Adipocyte (in vitro differentiated cells): ENCODE data around the gene PGAP2.
"Not testable (repeated sequence)": the region's sequence is repeated elsewhere in the genome, so short reads cannot be mapped to it uniquely, and the experiment has no call there.

Experiments used
- DNase-seq: peaks from one replicate; pipeline ENCODE4 v3.0.0-alpha.2; 2015; ENCODE audit warnings: low read depth
- H3K27me3 ChIP-seq: replicated peaks from 2 replicates; pipeline ENCODE4 v1.7.0; 2013; ENCODE audit warnings: mild to moderate bottlenecking, low read length, moderate library complexity; ENCODE audit not compliant: control insufficient read depth, insufficient read depth
- H3K36me3 ChIP-seq: 2 replicates; pipeline ENCODE4 v1.7.0; 2013; ENCODE audit warnings: low read length, mild to moderate bottlenecking, moderate library complexity; ENCODE audit not compliant: control insufficient read depth, insufficient read depth, severe bottlenecking
- H3K4me1 ChIP-seq: 2 replicates; pipeline ENCODE4 v1.7.0; 2013; ENCODE audit warnings: mild to moderate bottlenecking, low read length, moderate library complexity; ENCODE audit not compliant: control insufficient read depth, insufficient read depth
- H3K4me3 ChIP-seq: 2 replicates; pipeline ENCODE4 v1.7.0; 2013; ENCODE audit warnings: mild to moderate bottlenecking, low read length, moderate library complexity
- H3K9ac ChIP-seq: 2 replicates; pipeline ENCODE4 v1.7.0; 2013; ENCODE audit warnings: mild to moderate bottlenecking, low read length, moderate library complexity
- H3K9me3 ChIP-seq: 2 replicates; pipeline ENCODE4 v1.7.0; 2013; ENCODE audit warnings: mild to moderate bottlenecking, low read length, moderate library complexity; ENCODE audit not compliant: control insufficient read depth

Gene PGAP2

DNA sequence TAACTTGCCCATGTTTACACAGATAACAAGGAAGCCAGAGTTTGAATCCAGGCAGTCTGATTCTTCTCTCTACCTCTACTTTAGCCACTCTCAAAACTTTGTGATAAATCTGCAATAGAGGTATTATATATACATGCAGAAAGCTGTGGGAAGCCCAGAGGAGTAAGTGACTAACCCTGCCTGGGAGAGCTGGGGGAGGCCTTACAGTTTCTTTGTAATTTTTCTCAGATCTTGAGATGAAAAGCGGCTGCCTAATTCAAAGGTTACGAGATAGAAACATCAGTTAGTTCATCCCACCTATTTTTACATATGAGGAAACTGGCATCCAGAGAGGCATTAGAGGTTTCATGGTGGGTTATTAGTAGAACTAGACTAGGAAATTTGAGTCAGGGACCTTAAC, 52.0 kb downstream of the PGAP2 start:
- Histone ChIP-seq H3K9ac (peak overlapping the region; percentile 28), H3K9me3 (no peaks in the 10 kb centered on the region), H3K4me1 (peaks cover 62% of the 10 kb centered on the region), H3K27me3 (no peaks in the 10 kb centered on the region), H3K4me3 (no peak overlapping the region), H3K36me3 (no peaks in the 10 kb centered on the region)
- DNase-seq: no peak

DNA sequence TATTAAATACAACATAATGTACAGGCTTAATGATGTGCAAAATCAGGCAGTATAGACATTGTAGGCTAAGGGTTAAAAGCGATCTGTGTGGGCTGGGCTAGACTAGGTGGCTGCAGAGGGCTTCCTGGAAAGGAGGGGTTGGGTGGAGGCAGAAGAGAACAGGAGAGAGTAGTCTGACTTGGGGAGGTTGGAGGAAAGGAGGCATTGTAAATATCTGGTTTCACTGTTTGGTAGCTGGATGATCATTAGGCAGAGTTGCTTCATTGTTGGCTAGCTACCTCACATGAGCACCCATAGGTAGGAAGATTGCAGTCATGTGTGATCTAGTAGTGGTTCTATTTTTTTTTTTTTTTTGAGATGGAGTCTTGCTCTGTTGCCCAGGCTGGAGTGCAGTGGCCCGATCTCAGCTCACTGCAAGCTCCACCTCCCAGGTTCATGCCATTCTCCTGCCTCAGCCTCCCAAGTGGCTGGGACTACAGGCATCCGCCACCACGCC, 52.6 kb downstream of the PGAP2 start:
- not testable (repeated sequence) for H3K4me3 ChIP-seq, H3K9me3 ChIP-seq, H3K36me3 ChIP-seq, H3K27me3 ChIP-seq, DNase-seq
- Histone ChIP-seq H3K9ac (peak overlapping the region; percentile 28), H3K4me1 (peaks cover 68% of the 10 kb centered on the region)

DNA sequence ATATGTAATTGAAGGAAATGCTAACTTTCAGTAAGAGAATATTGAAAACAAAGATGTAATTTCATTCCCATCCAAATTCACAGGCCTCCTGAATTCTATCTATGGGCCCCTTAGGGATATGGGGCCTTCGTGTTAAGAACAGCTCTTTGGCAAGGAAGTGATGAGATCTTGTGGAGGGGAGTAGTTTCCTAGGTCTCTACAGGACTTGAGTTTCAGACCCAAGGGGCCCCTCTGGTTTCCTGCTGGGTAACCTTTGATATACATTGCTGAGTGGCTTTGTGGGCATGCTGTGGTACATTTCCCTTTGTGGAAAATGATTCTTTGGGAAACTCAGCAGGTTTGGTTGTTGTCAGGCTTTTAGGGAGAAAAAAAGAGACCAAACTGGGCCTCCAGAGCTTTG, 53.3 kb downstream of the PGAP2 start:
- H3K4me1 ChIP-seq: peaks cover 71% of the 10 kb centered on the region
- no peak overlapping the region for H3K4me3 ChIP-seq
- no peaks in the 10 kb centered on the region for H3K27me3 ChIP-seq
- no peak overlapping the region for H3K9ac ChIP-seq
- no peaks in the 10 kb centered on the region for H3K36me3 ChIP-seq
- no peak for DNase-seq
- no peaks in the 10 kb centered on the region for H3K9me3 ChIP-seq

DNA sequence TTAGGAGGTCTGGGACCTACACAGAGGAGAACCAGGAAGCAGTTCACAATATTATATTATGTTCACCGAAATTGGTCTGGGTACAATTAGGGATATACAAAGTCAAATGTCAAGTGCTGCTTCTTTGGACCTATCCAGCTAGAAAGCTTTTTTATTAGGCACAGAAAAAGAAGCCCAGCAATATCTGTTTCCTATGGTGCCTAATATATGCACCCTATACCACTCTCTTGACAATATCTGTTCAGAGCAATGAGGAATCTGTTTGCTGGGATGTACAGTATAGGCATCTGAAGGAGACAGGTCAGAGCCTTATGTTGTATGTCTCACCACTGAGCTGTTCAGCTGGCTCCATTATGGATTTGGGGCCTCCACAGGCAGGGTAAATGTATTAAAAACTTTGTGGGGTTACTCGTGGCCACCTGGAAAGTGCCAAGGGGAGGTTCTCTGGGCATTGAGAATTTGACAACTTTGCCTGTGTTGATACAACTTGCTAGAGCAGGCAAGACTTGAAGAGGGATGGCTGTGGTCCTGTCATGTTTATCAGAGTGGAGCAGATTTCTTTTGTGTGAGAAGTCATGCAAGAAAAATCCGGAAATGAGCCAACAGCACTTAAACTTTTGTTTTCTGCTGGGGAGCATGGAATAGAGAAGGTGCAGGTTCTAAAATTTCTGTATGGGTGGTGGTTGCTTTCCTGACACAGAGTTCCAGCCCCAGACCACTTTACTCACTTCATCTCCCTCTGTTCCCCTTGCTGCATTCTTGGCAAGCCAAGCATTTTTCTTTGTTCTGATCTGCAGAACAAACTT, 57.2 kb downstream of the PGAP2 start:
- no peaks in the 10 kb centered on the region for H3K9me3 ChIP-seq
- H3K27me3 ChIP-seq: no peaks in the 10 kb centered on the region
- H3K9ac ChIP-seq: peak overlapping the region; percentile 1
- peaks cover 53% of the 10 kb centered on the region for H3K4me1 ChIP-seq
- H3K36me3 ChIP-seq: no peaks in the 10 kb centered on the region
- peak overlapping the region; percentile 19 for H3K4me3 ChIP-seq
- DNase-seq: peak; percentile 63

DNA sequence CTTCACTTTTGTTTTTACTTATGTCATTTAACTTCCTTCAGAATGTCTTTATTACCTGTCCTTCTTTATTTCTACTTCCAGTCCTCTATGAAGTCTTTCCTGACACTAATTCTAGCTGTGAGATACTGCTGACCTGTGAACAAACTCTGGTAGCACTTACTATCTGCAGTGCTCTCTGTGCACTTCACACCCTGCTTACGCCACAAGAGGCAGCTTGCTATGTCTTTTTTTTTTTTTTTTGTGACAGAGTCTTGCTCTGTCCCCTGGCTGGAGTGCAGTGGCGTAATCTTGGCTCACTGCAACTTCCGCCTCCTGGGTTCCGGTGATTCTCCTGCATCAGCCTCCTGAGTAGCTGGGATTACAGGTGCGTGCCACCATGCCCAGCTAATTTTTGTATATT, 57.8 kb downstream of the PGAP2 start:
- H3K9ac ChIP-seq: peak overlapping the region; percentile 1
- DNase-seq: no peak
- no peaks in the 10 kb centered on the region for H3K9me3 ChIP-seq
- H3K36me3 ChIP-seq: no peaks in the 10 kb centered on the region
- H3K27me3 ChIP-seq: no peaks in the 10 kb centered on the region
- peaks cover 48% of the 10 kb centered on the region for H3K4me1 ChIP-seq
- H3K4me3 ChIP-seq: peak overlapping the region; percentile 19

DNA sequence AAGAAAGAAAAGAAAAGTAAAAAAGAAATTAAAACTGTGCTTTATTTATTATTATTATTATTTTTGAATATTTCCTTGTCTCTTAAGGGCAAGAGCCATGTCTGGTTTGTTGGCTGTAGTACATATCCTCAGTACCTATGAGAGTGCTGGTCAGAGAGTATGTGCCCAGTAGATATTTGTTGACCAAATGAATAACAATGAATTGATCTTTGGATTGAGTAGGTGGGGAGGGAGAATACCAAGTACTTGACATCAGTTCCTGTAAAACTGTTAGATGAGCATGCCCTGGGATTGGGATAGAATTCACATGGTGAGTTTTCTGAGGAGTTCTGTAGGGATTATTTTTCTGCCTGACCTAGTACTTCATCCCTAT, 58.5 kb downstream of the PGAP2 start:
- H3K4me1 ChIP-seq: peaks cover 43% of the 10 kb centered on the region
- H3K4me3 ChIP-seq: no peak overlapping the region
- no peaks in the 10 kb centered on the region for H3K36me3 ChIP-seq
- H3K27me3 ChIP-seq: no peaks in the 10 kb centered on the region
- H3K9ac ChIP-seq: no peak overlapping the region
- H3K9me3 ChIP-seq: no peaks in the 10 kb centered on the region
- no peak for DNase-seq

DNA sequence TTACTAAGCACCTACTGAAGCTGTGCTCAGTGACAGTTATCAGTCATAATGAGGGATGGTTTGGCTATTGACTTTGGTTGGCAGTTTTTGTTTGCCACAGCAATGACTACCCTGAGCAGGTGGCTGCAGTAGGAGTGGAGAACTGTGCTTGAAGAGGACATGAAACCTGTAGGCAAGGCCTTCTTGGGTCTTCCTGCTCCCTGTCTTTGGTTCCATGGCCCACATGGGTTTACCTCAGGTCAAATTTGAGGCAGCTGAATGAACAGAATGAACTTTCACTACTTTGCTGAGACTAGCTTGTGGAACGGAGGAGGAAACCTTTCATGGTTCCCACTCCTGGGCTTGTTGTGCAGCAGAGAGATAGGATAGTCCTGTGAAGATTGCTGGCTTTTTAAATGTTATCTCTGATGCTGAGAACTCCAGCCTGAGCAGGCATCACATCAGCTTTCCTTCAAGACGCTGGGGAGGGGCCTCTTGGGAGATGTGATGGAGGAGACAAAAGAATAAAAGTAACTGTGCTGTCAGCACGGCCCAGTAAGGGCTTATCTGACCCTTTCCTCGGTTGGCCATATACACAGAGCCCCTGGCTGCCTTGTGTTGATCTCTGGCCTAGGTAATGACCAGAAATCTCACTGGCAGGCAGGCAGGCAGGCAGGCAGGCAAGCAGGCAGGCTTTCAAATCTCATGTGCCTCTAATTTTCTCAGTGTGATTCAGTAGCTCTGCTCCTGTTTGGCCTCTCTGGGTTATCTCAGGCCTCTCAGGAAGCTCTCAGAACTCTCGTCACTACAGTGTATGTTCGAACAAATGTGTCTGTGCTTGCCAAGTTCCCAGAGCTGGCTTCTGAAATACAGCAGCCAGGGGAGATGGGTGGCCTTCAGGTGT, 59.1 kb downstream of the PGAP2 start:
- Histone ChIP-seq H3K36me3 (no peaks in the 10 kb centered on the region), H3K4me1 (peaks cover 38% of the 10 kb centered on the region), H3K9ac (peak overlapping the region; percentile 35), H3K4me3 (no peak overlapping the region), H3K9me3 (no peaks in the 10 kb centered on the region), H3K27me3 (no peaks in the 10 kb centered on the region)
- no peak for DNase-seq

DNA sequence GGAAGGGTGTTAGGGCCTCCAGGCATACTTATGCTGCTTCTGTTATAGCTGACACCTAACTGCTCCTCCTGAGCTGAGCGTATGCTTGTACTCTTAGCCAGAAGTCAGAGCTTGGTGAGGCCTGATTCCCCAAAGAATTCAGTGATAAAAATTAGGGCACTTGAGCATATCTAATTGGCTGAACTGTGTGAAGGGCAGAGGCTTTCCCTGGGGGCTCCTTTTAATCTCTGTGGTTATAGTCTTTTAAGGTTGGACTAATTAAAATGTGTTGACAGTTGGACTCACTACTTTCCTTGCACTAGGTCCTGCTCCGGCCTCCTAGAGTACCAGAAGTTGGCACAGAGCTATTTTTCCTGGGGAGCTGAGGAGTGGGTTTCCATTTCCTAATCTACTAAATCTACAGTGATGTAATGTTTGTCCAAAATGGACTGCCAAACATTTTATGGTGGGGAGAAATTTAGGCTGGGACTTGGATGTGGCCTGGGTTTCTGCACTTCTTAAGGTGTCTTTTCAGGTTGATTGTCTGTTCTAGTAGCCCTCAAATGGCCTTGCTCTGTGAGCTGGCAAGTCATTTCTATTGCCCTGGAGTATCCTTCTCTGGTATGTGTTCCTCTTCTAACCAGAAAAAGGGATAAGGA, 65.5 kb downstream of the PGAP2 start:
- Histone ChIP-seq H3K9me3 (no peaks in the 10 kb centered on the region), H3K4me1 (peaks cover 5% of the 10 kb centered on the region), H3K27me3 (no peaks in the 10 kb centered on the region), H3K9ac (no peak overlapping the region), H3K36me3 (no peaks in the 10 kb centered on the region), H3K4me3 (no peak overlapping the region)
- no peak for DNase-seq
